Neural progenitor cell (in vitro differentiated cells): ENCODE results near the gene SYNDIG1. TPM values are rescaled to one million over a fixed set of nuclear protein-coding genes. Genes with fewer than 3 reads are reported as not detected.
"Not testable (repeated sequence)": the region's sequence is repeated elsewhere in the genome, so short reads cannot be mapped to it uniquely, and the experiment has no call there.

Source experiments
- DNase-seq: peaks from one replicate; pipeline ENCODE4 v3.0.0-alpha.2; 2016; ENCODE audit warnings: low spot score
- H2AFZ ChIP-seq: fragments of 200-600 bp; sonication (generic); replicated peaks from 2 replicates; pipeline ENCODE4 v1.6.1; 2016; ENCODE audit warnings: antibody characterized with exemption
- H3F3A ChIP-seq: fragments of 200-600 bp; sonication (generic); 2 replicates; pipeline ENCODE4 v1.6.1; 2016; ENCODE audit warnings: antibody characterized with exemption, low read depth
- H3K27ac ChIP-seq: fragments of 200-600 bp; sonication (generic); 2 replicates; pipeline ENCODE4 v1.5.1; 2016; ENCODE audit warnings: mild to moderate bottlenecking
- H3K27me3 ChIP-seq: fragments of 200-600 bp; sonication (generic); 2 replicates; pipeline ENCODE4 v1.6.1; 2016; ENCODE audit warnings: mild to moderate bottlenecking, moderate library complexity
- H3K36me3 ChIP-seq: fragments of 200-600 bp; sonication (generic); 2 replicates; pipeline ENCODE4 v1.5.1; 2016
- H3K4me1 ChIP-seq: fragments of 200-600 bp; sonication (generic); 2 replicates; pipeline ENCODE4 v1.6.1; 2016; ENCODE audit warnings: mixed run types
- H3K4me2 ChIP-seq: fragments of 200-600 bp; sonication (generic); 2 replicates; pipeline ENCODE4 v1.6.1; 2016
- H3K4me3 ChIP-seq: fragments of 200-600 bp; sonication (generic); 2 replicates; pipeline ENCODE4 v1.5.1; 2016
- H3K79me2 ChIP-seq: fragments of 200-600 bp; sonication (generic); 2 replicates; pipeline ENCODE4 v1.6.1; 2016; ENCODE audit warnings: low read depth
- H3K9ac ChIP-seq: fragments of 200-600 bp; sonication (generic); 2 replicates; pipeline ENCODE4 v1.6.1; 2016
- H3K9me3 ChIP-seq: fragments of 200-600 bp; sonication (generic); 2 replicates; pipeline ENCODE4 v1.5.1; 2016; ENCODE audit warnings: low read depth
- H4K20me1 ChIP-seq: fragments of 200-600 bp; sonication (generic); 2 replicates; pipeline ENCODE4 v1.6.1; 2016; ENCODE audit warnings: low read depth
- H3K27ac Mint-ChIP-seq: 3 replicates; pipeline ENCODE4 v1.8.0; 2021; ENCODE audit warnings: mixed read lengths
- H3K27me3 Mint-ChIP-seq: 2 replicates; pipeline ENCODE4 v1.8.0; 2022; ENCODE audit warnings: low read depth, mild to moderate bottlenecking, inconsistent platforms, moderate library complexity, mixed read lengths; ENCODE audit not compliant: insufficient read depth
- H3K36me3 Mint-ChIP-seq: 3 replicates; pipeline ENCODE4 v1.8.0; 2021; ENCODE audit warnings: mixed read lengths
- H3K4me1 Mint-ChIP-seq: 3 replicates; pipeline ENCODE4 v1.8.0; 2021; ENCODE audit warnings: mixed read lengths
- H3K4me3 Mint-ChIP-seq: 3 replicates; pipeline ENCODE4 v1.8.0; 2021; ENCODE audit warnings: mild to moderate bottlenecking, moderate library complexity, mixed read lengths
- H3K9me3 Mint-ChIP-seq: 3 replicates; pipeline ENCODE4 v1.8.0; 2020; ENCODE audit warnings: mixed read lengths
- CTCF ChIP-seq: fragments of 200-600 bp; sonication (generic); IDR thresholded peaks from 2 replicates; pipeline ENCODE4 v1.5.1; 2017; ENCODE audit warnings: antibody characterized with exemption, mild to moderate bottlenecking
- EZH2 ChIP-seq: fragments of 200-600 bp; sonication (generic); IDR thresholded peaks from 2 replicates; pipeline ENCODE4 v1.6.1; 2017; ENCODE audit warnings: antibody characterized with exemption, mild to moderate bottlenecking, moderate library complexity
- EZH2phosphoT487 ChIP-seq: fragments of 200-600 bp; sonication (generic); IDR thresholded peaks from 2 replicates; pipeline ENCODE4 v1.6.1; 2017; ENCODE audit warnings: antibody characterized with exemption
- total RNA-seq: library from RNA; depleted of rRNA; stranded (reverse); fragments of >200 nt; gene quantifications from 2 replicates; pipeline ENCODE4 v1.2.3, GENCODE V29; 2015; ENCODE audit warnings: low replicate concordance

SYNDIG1 gene
- total RNA-seq, 1 donor from 2014 or later, result 1.0 TPM

GRCh38 chr20:24506146-24506545 lies 36.7 kb downstream of the SYNDIG1 start:
- Histone ChIP-seq H4K20me1 (no peaks in the 10 kb centered on the region), H3K4me3 (no peak overlapping the region), H3K36me3 (no peaks in the 10 kb centered on the region), H3K27me3 (no peaks in the 10 kb centered on the region), H2AFZ (no peak overlapping the region), H3K4me2 (no peak overlapping the region), H3K9me3 (no peaks in the 10 kb centered on the region), H3K9ac (no peak overlapping the region), H3K79me2 (no peaks in the 10 kb centered on the region), H3K4me1 (no peaks in the 10 kb centered on the region), H3K27ac (no peak overlapping the region), H3F3A (no peaks in the 10 kb centered on the region)
- Mint-ChIP-seq H3K4me3 (no peak overlapping the region), H3K9me3 (no peaks in the 10 kb centered on the region), H3K27me3 (peaks cover 5% of the 10 kb centered on the region), H3K4me1 (peaks cover 5% of the 10 kb centered on the region), H3K36me3 (no peaks in the 10 kb centered on the region), H3K27ac (no peak overlapping the region)
- no peak for TF ChIP-seq EZH2phosphoT487
- no peak for TF ChIP-seq EZH2
- no peak for TF ChIP-seq CTCF
- no peak for DNase-seq

- Histone ChIP-seq H3K4me2 (no peak overlapping the region), H3K27me3 (no peaks in the 10 kb centered on the region), H3K9ac (no peak overlapping the region), H3K79me2 (no peaks in the 10 kb centered on the region), H3K27ac (no peak overlapping the region), H2AFZ (no peak overlapping the region), H3K36me3 (no peaks in the 10 kb centered on the region), H4K20me1 (no peaks in the 10 kb centered on the region), H3F3A (no peaks in the 10 kb centered on the region), H3K4me1 (no peaks in the 10 kb centered on the region), H3K9me3 (no peaks in the 10 kb centered on the region), H3K4me3 (no peak overlapping the region)
- no peak for TF ChIP-seq CTCF
- TF ChIP-seq EZH2, result no peak
- TF ChIP-seq EZH2phosphoT487, result no peak
- Mint-ChIP-seq H3K4me1 (peaks cover 5% of the 10 kb centered on the region), H3K27me3 (peaks cover 5% of the 10 kb centered on the region), H3K4me3 (no peak overlapping the region), H3K9me3 (no peaks in the 10 kb centered on the region), H3K36me3 (no peaks in the 10 kb centered on the region), H3K27ac (peak overlapping the region; percentile 37)
- DNase-seq, result no peak
Observed at GRCh38 chr20:24506696-24507095, 37.3 kb downstream of the SYNDIG1 start.

GRCh38 chr20:24507182-24507853 lies 37.9 kb downstream of the SYNDIG1 start:
- Mint-ChIP-seq H3K9me3 (no peaks in the 10 kb centered on the region), H3K4me3 (no peak overlapping the region), H3K27ac (no peak overlapping the region), H3K27me3 (peaks cover 5% of the 10 kb centered on the region), H3K4me1 (peaks cover 5% of the 10 kb centered on the region), H3K36me3 (no peaks in the 10 kb centered on the region)
- no peaks in the 10 kb centered on the region for H4K20me1 ChIP-seq
- no peaks in the 10 kb centered on the region for H3K79me2 ChIP-seq
- TF ChIP-seq EZH2 (no peak), CTCF (no peak), EZH2phosphoT487 (no peak)
- H3K4me2 ChIP-seq, result no peak overlapping the region
- H3K9ac ChIP-seq, result no peak overlapping the region
- H3K27ac ChIP-seq, result no peak overlapping the region
- no peaks in the 10 kb centered on the region for H3K27me3 ChIP-seq
- H3F3A ChIP-seq, result no peaks in the 10 kb centered on the region
- no peak overlapping the region for H2AFZ ChIP-seq
- H3K4me3 ChIP-seq, result no peak overlapping the region
- no peaks in the 10 kb centered on the region for H3K36me3 ChIP-seq
- H3K4me1 ChIP-seq, result no peaks in the 10 kb centered on the region
- DNase-seq, result no peak
- no peaks in the 10 kb centered on the region for H3K9me3 ChIP-seq

GRCh38 chr20:24512441-24512840 lies 43.0 kb downstream of the SYNDIG1 start:
- not testable (repeated sequence) for DNase-seq, H3K9me3 ChIP-seq, H3K27me3 ChIP-seq, H3K9ac ChIP-seq, H3K79me2 ChIP-seq, H3K4me3 ChIP-seq, H2AFZ ChIP-seq, H3K4me2 ChIP-seq, H3K27ac ChIP-seq, H3K4me1 ChIP-seq, H3K36me3 Mint-ChIP-seq, H3K36me3 ChIP-seq, H3F3A ChIP-seq, H3K4me3 Mint-ChIP-seq, H3K27ac Mint-ChIP-seq, H3K27me3 Mint-ChIP-seq, H4K20me1 ChIP-seq, H3K4me1 Mint-ChIP-seq
- H3K9me3 Mint-ChIP-seq, result peaks cover 10% of the 10 kb centered on the region
